Activated T-cell treated with anti-CD3 and anti-CD28 coated beads, Interleukin-2, amount 50 U/mL, for 4 hours (primary cell): Measurements from ENCODE around the gene WNK1. TPM values are rescaled to one million over a fixed set of nuclear protein-coding genes. Genes with fewer than 3 reads are reported as not detected.
"Not testable (repeated sequence)": the region's sequence is repeated elsewhere in the genome, so short reads cannot be mapped to it uniquely, and the experiment has no call there.

ENCODE experiments used
- ATAC-seq, 2 donors: fragments of 200-7000 bp; cut with Tn5 transposase; one replicate each; pipeline ENCODE4 v1.10.0; 2021
- DNase-seq: peaks from one replicate; pipeline ENCODE4 v3.0.0-alpha.2; 2020
- H3K27me3 Mint-ChIP-seq: one replicate; pipeline ENCODE4 v1.8.0; 2021; ENCODE audit warnings: low read depth, mixed read lengths
- H3K36me3 Mint-ChIP-seq: one replicate; pipeline ENCODE4 v1.8.0; 2022; ENCODE audit warnings: mixed read lengths; ENCODE audit not compliant: insufficient read depth
- H3K4me1 Mint-ChIP-seq: one replicate; pipeline ENCODE4 v1.8.0; 2021; ENCODE audit warnings: low read depth, mixed read lengths
- H3K4me3 Mint-ChIP-seq: one replicate; pipeline ENCODE4 v1.8.0; 2021; ENCODE audit warnings: mild to moderate bottlenecking, moderate library complexity, mixed read lengths
- H3K9me3 Mint-ChIP-seq: one replicate; pipeline ENCODE4 v1.8.0; 2021; ENCODE audit warnings: mixed read lengths
- total RNA-seq, 3 donors: library from RNA; stranded (reverse); gene quantifications; one replicate each; pipeline ENCODE4 v1.2.1, GENCODE V29; 2021

WNK1 gene
- total RNA-seq, 3 donors from 2014 or later = 183 to 213 (median 185) TPM

GRCh38 chr12:754851-755562 lies 2.6 kb downstream of the WNK1 start:
- Mint-ChIP-seq H3K9me3 (no peaks in the 10 kb centered on the region), H3K4me3 (peak overlapping the region; percentile 99), H3K4me1 (peaks cover 32% of the 10 kb centered on the region), H3K27me3 (no peaks in the 10 kb centered on the region), H3K36me3 (peaks cover 23% of the 10 kb centered on the region)
- peak in 1 of 2 donors; percentile 3 for ATAC-seq
- no peak for DNase-seq

DNA sequence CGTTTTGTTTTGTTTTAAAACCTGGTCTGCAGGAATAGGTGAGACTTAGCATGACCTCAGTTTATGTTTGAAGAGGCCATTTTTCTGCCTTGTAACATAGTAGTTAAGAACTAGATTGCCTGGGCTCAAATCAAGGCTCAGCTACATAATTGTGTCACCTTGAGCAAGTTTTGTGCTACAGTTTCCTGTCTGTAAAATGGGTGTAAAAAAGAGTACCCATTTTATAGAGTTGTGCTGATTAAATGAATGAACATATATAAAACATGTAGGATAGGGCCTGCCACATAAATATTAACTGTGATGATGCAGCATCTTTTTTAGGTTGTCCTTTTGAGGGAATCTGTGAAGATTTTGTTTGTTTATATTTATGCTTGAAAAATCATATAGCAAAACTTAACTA lies 7.2 kb downstream of the WNK1 start:
- Mint-ChIP-seq H3K4me1 (peaks cover 62% of the 10 kb centered on the region), H3K9me3 (no peaks in the 10 kb centered on the region), H3K36me3 (peaks cover 37% of the 10 kb centered on the region), H3K27me3 (no peaks in the 10 kb centered on the region), H3K4me3 (peak overlapping the region; percentile 43)
- no peak for DNase-seq
- ATAC-seq = no peak

- no peak overlapping the region for H3K4me3 Mint-ChIP-seq
- peaks cover 31% of the 10 kb centered on the region for H3K36me3 Mint-ChIP-seq
- peaks cover 64% of the 10 kb centered on the region for H3K4me1 Mint-ChIP-seq
- DNase-seq (no peak), ATAC-seq (no peak)
- H3K9me3 Mint-ChIP-seq = no peaks in the 10 kb centered on the region
- no peaks in the 10 kb centered on the region for H3K27me3 Mint-ChIP-seq
Measured at GRCh38 chr12:761256-761655, 8.9 kb downstream of the WNK1 start.

DNA sequence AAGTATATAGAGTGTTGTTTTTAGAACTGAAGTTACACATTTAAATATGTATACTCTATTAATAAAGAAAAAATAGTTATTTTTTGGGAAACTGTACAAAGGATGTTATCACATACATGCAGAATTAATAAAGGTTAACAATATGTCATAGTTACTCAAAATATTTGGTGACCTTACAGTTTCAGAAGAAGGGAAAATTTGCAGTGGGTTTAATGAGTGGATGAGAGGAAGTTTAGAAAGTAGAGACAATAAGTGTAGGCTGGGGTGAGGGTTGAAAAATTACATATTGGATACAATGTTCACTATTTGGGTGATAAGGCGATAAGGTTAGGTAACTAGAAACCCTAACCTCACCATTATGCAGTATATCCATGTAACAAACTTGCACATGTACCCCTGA lies 13.5 kb downstream of the WNK1 start:
- Mint-ChIP-seq H3K36me3 (peaks cover 20% of the 10 kb centered on the region), H3K27me3 (no peaks in the 10 kb centered on the region), H3K4me1 (peaks cover 63% of the 10 kb centered on the region), H3K9me3 (no peaks in the 10 kb centered on the region), H3K4me3 (no peak overlapping the region)
- no peak for ATAC-seq
- DNase-seq = no peak

DNA sequence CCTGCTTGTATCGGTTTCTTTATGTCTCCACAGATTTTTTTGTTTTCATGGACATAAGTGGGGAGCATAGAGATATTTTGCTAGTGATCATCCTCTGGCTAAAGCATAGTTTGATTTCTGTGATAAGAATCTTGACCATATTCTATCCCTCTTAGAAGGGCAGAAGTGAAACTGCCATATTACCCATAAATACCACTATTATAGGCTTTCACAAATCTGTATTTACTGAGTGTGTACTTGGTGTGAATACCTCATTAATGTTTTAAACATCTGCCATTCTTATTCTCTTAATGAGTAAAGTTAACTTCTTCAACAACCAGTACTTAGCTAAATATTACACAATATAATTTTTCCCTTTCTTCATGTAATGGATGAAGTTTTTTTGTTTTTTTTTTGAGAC lies 16.1 kb downstream of the WNK1 start:
- no peaks in the 10 kb centered on the region for H3K9me3 Mint-ChIP-seq
- peaks cover 63% of the 10 kb centered on the region for H3K4me1 Mint-ChIP-seq
- H3K27me3 Mint-ChIP-seq = no peaks in the 10 kb centered on the region
- peaks cover 8% of the 10 kb centered on the region for H3K36me3 Mint-ChIP-seq
- ATAC-seq (no peak), DNase-seq (no peak)
- no peak overlapping the region for H3K4me3 Mint-ChIP-seq

GRCh38 chr12:770479-770878 lies 18.1 kb downstream of the WNK1 start:
- Mint-ChIP-seq H3K4me1 (peaks cover 70% of the 10 kb centered on the region), H3K36me3 (peaks cover 3% of the 10 kb centered on the region), H3K9me3 (no peaks in the 10 kb centered on the region)

GRCh38 chr12:772056-772697 lies 19.8 kb downstream of the WNK1 start:
- ATAC-seq = no peak
- Mint-ChIP-seq H3K4me1 (peaks cover 78% of the 10 kb centered on the region), H3K27me3 (no peaks in the 10 kb centered on the region), H3K36me3 (peaks cover 3% of the 10 kb centered on the region), H3K4me3 (peak overlapping the region; percentile 8), H3K9me3 (no peaks in the 10 kb centered on the region)
- no peak for DNase-seq

More at GRCh38 chr12:770479-770878, 18.1 kb downstream of the WNK1 start:
- Mint-ChIP-seq H3K4me3 (no peak overlapping the region), H3K27me3 (no peaks in the 10 kb centered on the region)
- DNase-seq (no peak), ATAC-seq (no peak)

DNA sequence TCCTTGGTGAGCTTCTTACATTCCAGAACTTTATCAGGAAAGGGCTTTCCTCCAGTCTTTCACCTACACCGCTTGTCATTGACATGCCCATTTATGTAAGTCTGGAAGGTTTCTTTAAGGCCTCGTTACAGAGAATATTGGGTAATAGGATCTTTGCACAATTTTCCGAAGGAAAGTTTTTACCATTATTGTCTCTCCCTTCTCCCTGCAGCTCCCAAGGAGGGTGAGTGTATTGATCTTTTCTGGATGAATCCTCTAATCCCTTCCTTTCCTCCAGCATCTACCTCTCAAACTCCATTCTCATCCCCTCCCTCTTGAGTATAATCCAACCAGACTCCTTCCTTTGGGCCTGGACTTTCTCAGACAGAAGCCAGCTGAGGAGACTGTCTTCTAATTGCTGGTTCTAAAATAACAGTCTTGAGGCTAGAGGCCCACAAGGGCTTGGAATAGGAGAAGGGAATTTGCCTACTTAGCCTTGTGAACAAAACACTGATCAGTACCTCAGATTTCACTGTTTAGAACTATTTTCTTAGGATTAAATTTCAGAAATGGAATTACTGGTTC lies 21.8 kb downstream of the WNK1 start:
- peaks cover 5% of the 10 kb centered on the region for H3K36me3 Mint-ChIP-seq
- H3K4me1 Mint-ChIP-seq = peaks cover 81% of the 10 kb centered on the region
- no peak for DNase-seq
- ATAC-seq = no peak
- H3K27me3 Mint-ChIP-seq = no peaks in the 10 kb centered on the region
- H3K4me3 Mint-ChIP-seq = no peak overlapping the region
- H3K9me3 Mint-ChIP-seq = no peaks in the 10 kb centered on the region

DNA sequence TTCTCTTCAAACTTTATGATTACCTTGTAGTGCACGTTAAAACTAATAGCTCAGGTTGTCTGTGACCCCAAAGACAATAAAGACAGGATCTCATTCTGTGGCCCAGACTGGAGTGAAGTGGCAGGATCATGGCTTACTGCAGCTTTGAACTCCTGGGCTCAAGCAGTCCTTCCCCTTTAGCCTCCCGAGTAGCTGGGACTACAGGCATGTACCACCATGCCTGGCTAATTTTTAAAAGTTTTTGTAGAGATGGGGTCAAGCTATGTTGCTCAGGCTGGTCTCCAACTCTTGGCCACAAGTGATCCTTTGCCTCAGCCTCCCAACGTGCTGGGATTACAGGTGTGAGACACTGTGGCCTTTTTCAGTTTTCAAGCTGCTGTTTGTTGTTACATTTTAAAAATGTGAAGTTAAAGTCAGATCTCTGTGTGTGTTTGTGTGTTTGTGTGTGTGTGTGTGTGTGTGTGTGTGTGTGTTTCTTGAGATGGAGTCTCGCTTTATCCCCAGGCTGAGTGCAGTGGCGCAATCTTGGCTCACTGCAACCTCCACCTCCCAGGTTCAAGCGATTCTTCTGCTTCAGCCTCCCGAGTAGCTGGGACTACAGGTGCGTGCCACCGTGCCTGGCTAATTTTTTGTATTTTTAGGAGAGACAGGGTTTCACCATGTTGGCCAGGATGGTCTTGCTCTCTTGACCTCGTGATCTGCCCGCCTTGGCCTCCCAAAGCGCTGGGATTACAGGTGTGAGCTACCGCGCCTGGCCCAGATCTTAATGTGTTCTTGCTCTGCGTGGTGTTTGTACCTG lies 23.8 kb downstream of the WNK1 start:
- H3K27me3 Mint-ChIP-seq, H3K36me3 Mint-ChIP-seq, DNase-seq, ATAC-seq, H3K9me3 Mint-ChIP-seq: not testable (repeated sequence)
- Mint-ChIP-seq H3K4me3 (peak overlapping the region; percentile 21), H3K4me1 (peaks cover 84% of the 10 kb centered on the region)

GRCh38 chr12:776772-777373 lies 24.5 kb downstream of the WNK1 start:
- ATAC-seq = peak in 1 of 2 donors; percentile 24
- peaks cover 84% of the 10 kb centered on the region for H3K4me1 Mint-ChIP-seq

GRCh38 chr12:777550-778047 lies 25.2 kb downstream of the WNK1 start:
- no peaks in the 10 kb centered on the region for H3K27me3 Mint-ChIP-seq
- no peak overlapping the region for H3K4me3 Mint-ChIP-seq
- no peak for ATAC-seq

More at GRCh38 chr12:776772-777373, 24.5 kb downstream of the WNK1 start:
- H3K9me3 Mint-ChIP-seq, DNase-seq, H3K27me3 Mint-ChIP-seq, H3K36me3 Mint-ChIP-seq: not testable (repeated sequence)
- peak overlapping the region; percentile 21 for H3K4me3 Mint-ChIP-seq

DNA sequence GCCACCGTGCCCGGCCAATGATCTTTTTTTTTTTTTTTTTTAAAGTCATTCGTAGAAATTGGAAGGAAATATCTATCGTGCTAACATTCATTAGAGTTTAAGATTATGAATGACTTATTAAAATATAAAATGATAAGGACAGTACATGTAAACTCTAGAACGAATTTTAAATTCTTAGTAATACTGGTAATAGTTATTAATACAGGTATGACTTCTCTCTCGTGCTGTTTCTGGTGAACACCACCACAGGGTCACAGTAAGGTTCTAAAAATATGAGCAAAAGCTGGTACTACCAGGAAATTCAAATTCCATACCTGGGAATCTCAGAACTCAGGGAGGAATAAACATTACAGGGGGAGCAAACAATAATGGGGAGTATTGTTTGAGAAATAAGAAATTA lies 26.2 kb downstream of the WNK1 start:
- ATAC-seq (no peak), DNase-seq (no peak)
- H3K9me3 Mint-ChIP-seq = no peaks in the 10 kb centered on the region
- H3K36me3 Mint-ChIP-seq = peaks cover 7% of the 10 kb centered on the region
- no peaks in the 10 kb centered on the region for H3K27me3 Mint-ChIP-seq
- peaks cover 76% of the 10 kb centered on the region for H3K4me1 Mint-ChIP-seq
- H3K4me3 Mint-ChIP-seq = peak overlapping the region; percentile 70

More at GRCh38 chr12:777550-778047, 25.2 kb downstream of the WNK1 start:
- DNase-seq = no peak
- peaks cover 86% of the 10 kb centered on the region for H3K4me1 Mint-ChIP-seq
- H3K9me3 Mint-ChIP-seq = no peaks in the 10 kb centered on the region
- H3K36me3 Mint-ChIP-seq = peaks cover 7% of the 10 kb centered on the region

- Mint-ChIP-seq H3K27me3 (no peaks in the 10 kb centered on the region), H3K9me3 (no peaks in the 10 kb centered on the region), H3K36me3 (peaks cover 6% of the 10 kb centered on the region), H3K4me1 (peaks cover 71% of the 10 kb centered on the region), H3K4me3 (peak overlapping the region; percentile 67)
- ATAC-seq (peak in 1 of 2 donors; percentile 55), DNase-seq (no peak)
Measured at GRCh38 chr12:779745-780734, 27.7 kb downstream of the WNK1 start.
